GM18520 (cell line): Measurements from ENCODE around the gene FRMD6.

Source experiments
- ATAC-seq: cut with Tn5 transposase; IDR thresholded peaks from one replicate; pipeline ENCODE4 v1.9.1; 2021; ENCODE audit not compliant: unreplicated experiment

The FRMD6 gene

DNA sequence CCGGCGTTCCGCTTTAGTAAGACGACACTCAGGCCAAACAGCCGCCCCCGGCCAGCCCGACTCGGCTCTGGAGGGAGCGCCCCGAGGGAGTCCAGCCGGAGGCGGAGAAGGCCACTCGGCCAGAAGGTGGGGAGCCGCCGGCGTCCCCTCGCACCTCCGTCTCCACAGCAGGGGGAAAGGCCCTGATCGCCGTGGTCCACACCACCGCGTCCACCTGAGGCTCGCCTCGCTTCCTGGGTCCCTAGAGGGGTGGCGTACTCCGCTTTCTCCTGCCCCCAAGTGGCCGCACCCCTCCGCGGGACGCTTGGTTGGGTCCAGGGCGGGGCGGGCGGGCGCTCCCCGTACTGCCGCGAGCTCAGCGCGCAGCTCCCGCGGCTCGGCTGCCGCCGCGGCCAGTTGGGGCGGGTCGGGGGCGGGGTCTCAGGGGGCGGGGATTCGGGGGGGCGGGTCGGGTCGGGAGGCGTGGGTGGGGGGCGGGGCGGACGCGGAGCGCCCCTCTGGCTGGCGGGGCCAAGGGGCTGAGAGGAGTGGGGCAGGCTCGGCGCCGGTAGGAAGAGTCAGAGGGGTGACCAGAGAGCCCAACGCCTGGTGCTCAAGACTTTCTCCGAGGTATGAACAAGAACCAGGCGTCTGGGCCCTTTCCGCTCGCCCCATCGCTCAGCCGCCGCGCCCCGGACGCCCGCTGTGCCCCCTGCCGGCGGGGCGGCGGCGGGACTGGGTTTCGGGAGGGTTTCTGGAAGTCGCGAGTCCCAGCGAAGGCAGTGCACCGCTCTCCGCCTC, at the start of gene FRMD6:
Gene FRMD6, plus strand, starts transcription at position 523 of the 780 bp plus-strand sequence. CDS start 37,927 bp downstream, outside the sequence.
- peak; percentile 48 for ATAC-seq

DNA sequence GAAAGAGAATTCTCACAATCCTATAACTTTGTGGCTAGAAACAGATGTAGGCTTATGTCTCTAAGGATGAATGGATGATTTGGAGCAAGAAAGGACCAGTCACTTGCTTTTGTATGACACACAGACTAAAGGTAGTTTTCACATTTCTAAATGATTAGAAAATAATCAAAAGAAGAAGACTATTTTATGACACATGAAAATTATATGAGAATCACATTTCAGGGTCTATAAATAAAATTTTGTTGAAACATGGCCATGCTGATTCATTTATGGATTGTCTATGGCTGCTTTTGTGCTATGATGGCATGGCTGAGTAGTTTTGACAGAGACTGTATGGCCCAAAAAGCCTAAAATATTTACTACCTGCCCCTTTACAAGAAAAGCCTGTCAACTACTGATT, 49.4 kb upstream of the FRMD6 start:
- no peak for ATAC-seq

DNA sequence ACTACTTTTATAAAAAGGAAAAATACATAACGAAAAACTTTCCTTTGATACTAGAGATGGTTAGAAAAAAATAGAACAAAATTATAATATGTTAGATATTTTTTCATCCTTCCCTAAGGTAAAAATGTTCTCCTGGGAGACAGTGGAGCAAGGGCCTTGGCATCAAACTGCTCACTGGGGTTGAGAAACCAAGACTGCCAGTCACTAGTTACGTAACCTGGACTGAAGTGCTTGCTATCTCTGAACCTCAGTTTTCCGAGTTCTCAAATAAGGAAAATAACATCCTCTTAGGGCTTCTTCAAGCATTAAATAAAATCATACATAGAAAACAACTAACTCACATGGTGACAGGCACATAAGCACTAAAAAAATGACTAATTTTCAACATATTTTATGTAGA, 48.2 kb upstream of the FRMD6 start:
- no peak for ATAC-seq

GRCh38 chr14:51604073-51604472, 47.6 kb upstream of the FRMD6 start:
- no peak for ATAC-seq

GRCh38 chr14:51605575-51605974, 46.1 kb upstream of the FRMD6 start:
- no peak for ATAC-seq

- no peak for ATAC-seq
These were observed 44.0 kb upstream of the FRMD6 start for GRCh38 chr14:51607711-51608110.

DNA sequence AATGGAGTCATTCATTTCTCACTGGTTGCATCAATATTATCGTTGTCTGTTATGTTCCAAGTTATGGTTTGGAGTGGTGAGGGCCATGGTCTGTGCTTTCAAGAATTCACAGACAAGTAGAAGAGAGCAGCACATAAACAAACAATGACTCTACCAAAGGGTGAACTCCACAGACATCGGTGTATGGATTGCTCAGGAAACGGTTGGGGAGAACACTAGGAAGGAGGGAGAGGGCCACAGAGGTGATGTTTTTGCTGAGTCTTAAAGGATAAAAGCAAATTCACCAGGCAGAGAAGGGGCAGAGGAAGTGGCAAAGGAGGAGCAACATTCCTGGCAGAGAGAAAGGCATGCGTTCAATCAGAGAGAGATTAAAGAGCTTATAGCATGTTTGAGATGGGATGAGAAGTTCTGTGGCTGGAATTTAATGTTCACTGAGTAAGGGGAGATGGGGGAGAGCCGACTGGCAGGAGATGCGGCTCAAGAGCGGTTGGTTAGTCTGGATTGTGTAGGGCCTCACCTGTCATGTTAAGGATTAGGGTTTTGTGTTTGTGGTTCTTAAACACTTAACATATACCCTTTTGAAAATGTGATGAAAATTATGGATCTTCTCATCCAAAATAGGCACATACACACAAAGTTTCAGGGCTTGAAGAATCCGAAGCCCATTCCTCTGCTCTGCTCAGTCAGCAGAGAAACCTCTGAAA, 42.3 kb upstream of the FRMD6 start:
- ATAC-seq: no peak

DNA sequence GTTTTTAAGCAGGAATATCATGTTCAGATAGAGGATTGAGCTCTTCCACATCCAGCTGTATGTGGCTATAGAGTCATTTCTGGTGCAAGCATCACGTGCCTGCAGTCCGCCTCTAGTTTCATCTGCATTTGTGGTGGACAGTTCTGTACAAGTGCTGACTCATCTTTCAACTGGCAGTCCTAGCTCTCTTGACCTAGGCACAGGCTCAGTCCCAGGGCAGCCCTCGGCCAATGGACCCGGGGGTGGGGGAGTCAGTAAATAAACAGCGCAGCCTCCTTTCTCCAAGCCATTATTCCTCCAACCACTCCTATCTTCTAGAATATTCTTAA, 41.8 kb upstream of the FRMD6 start:
- peak; percentile 85 for ATAC-seq

DNA sequence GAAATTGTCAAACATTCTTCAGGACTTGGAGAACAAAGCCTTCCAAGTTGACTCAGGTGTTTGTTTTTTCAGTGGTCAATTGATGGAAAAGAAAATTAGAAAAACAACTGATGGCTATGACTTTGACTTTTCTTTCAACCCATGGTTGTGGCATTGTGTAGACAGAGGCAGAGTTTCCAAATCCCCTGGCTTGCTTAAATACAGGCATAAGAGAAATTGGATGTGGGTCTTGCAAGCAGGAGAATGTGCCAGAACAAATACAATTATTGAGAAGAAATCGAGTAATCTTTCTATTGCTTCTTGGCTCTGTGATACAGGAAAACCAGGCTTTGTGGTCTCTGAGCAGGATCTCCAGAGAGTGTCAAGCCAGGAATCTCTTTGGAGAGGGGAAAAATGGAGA, 40.9 kb upstream of the FRMD6 start:
- ATAC-seq: no peak

DNA sequence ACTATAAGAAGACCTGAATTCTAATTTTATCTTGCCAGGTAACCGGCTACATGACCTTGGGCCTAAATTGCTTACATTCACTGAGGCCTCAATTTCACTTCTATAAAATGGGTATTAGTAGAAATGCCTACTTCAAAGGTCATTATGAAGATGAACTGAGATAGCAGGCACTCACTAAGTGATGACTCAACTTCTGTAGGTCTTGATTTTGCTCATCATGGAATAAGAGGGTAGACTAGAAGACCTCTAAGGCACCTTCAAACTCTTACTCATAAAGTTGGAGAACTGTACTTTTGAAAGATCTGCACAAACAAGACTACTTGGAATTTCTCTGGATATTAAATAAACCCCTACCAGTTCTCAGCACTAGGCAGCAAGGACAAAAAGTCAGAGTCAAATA, 39.3 kb upstream of the FRMD6 start:
- ATAC-seq: no peak

DNA sequence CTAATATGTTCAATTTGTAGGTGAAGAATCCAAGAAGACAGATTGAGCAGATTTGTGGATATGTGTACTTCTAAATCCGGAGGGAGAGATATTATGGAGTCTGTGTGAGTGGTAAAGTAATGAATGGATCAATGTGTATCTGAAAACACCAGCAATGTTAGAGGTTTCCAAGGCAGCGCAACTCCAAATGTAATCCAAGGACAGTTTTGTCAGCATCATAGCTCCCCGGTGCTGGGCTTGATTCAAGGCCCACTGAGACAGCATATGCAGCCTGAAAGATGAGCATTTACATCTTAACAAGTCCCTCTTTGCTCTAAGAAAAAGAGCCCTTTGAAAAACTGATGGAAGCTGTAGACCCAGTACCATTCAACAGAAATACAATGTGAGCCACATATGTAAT, 38.3 kb upstream of the FRMD6 start:
- no peak for ATAC-seq

GRCh38 chr14:51614707-51615106, 37.0 kb upstream of the FRMD6 start:
- no peak for ATAC-seq

DNA sequence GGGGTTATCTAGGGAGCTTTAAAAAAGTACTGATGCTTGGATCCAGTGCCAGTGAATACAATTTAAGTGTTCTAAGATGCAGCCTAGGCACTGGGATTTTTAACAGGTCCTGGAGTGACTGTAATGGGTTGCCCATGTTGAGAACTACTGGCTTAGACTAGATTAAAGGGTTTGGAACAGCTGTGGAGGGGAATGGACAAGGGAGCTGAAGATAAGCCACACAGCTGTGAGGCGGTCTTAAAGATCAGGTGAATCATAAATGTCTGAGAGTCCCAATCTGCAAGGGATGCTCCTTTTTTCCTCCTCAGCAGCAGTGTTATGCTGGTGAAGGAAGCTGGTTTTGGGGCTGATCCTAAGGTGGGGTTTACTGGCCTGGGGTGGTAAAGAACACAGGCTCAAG, 35.5 kb upstream of the FRMD6 start:
- ATAC-seq: no peak

DNA sequence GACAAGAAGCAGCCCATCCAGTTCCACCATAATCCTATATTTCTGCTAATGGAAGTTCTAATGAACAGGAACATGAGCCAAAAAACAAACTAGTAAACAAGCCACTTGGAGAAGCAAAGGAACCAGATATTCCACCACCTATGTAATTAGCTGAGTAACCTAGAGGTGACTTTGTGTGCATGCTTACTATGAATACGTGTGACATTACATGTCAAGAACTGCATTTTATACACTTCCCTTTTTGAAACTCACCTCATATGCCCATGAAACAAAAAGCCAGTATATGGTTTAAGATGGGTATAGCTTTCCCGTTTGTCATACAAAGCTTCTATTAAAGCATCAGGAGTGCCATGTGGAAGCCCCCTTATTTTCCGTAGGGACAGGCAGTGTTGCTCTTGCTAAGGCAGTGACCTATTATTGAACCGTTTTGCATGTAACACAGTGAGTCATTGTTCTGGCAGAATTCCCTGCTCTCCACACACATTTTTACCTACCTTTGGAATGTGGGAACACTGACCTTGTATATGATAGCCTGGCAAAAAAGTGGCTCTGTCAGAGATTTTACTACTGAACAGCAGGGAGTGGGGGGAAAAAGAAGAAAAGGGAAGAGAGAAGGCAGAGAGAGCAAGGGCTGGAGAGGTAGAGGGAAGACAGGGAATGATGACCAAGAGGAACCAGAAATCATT, 34.8 kb upstream of the FRMD6 start:
- ATAC-seq: no peak

DNA sequence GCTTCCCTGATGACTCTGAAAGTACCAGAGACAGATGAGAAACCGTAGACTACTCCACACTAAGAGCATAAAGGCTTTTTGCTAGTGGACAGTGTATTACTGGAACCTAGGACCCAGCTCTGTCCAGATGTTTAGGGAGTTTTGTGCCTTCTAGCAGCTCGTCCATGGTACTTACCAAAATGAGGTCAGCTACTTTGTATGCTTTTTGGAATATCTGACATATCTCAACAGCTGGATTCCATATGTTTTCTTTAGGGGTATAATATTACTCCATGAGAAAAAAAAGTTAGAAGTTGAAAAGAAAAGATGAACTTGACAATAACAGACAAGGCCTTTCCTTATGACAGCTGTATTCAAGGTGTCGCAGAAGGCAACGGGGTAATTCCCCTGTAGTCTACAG, 32.1 kb upstream of the FRMD6 start:
- ATAC-seq: no peak

DNA sequence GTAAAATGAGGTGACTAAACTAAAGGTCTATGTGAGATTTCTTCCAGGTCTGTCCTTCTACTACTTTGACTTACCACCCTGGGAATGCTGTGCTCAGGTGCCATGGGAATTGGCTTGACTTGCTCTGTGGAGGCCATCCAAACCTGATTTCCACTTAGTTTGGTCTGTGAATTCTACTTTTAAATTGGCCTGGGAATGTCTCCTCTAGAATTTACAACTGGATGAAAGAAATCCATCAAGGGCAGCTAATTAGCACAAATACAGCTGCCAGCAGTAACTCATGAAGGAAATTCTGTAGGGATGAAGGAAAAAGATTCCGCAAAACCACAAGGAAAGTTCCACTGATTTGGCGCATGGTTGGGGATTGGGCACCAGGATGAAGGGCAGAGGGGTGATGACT, 31.7 kb upstream of the FRMD6 start:
- ATAC-seq: no peak

GRCh38 chr14:51621654-51622053, 30.1 kb upstream of the FRMD6 start:
- peak; percentile 41 for ATAC-seq

- no peak for ATAC-seq
These were observed 29.3 kb upstream of the FRMD6 start for GRCh38 chr14:51622376-51622775.

GRCh38 chr14:51624955-51625569, 26.6 kb upstream of the FRMD6 start:
- no peak for ATAC-seq

GRCh38 chr14:51626185-51626584, 25.5 kb upstream of the FRMD6 start:
- ATAC-seq: no peak

GRCh38 chr14:51626788-51627187, 24.9 kb upstream of the FRMD6 start:
- ATAC-seq: no peak

DNA sequence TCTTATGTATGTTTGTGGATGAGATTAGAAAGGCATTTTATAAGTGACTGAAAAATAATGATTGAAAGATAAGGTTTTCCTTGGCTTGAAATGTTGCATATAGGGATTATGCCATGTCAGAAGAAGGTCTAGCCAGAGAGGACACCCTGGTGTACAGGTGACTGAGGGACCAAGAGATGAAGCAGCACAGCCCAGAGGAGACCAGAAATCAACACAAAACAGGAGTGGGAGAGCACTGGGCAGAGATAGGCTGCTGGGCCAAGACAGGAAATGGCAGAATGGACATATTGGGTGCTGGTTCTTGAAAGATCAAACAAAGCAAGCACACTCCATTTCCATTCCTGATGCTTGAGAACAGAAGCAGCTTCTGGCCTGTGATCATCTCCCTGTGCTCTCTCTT, 24.4 kb upstream of the FRMD6 start:
- ATAC-seq: no peak
